ENCODE measurements around the gene SIRT7. TPM values are rescaled to one million over a fixed set of nuclear protein-coding genes. Genes with fewer than 3 reads are reported as not detected.
A peak's percentile ranks its signal among the peaks of the same experiment; 100 is the strongest.

SIRT7 gene
- polyA plus RNA-seq, 1 of the 3 experiments (the other 2 are of a cell fraction), result 32.6 TPM

- Histone ChIP-seq H3K27ac (ENCODE audit: low read depth in 2 of 2, low read length in 1 of 2) (peak overlapping the region; percentile 72 to 85), H3K4me2 (peak overlapping the region; percentile 87), H3K79me2 (ENCODE audit: insufficient read depth) (peaks cover 50% of the 10 kb centered on the region), H3K9ac (peak overlapping the region; percentile 91), H3K9me2 (no peaks in the 10 kb centered on the region), H3K4me3 (ENCODE audit: low read depth in 2 of 2, low read length in 1 of 2) (peak overlapping the region; percentile 92), H4K20me1 (ENCODE audit: insufficient read depth) (peaks cover 38% of the 10 kb centered on the region), H3K9me3 (no peaks in the 10 kb centered on the region), H3K36me3 (replicated peaks in 1 of 2; ENCODE audit: control insufficient read depth in 1 of 2, insufficient read depth in 2 of 2, low read length in 1 of 2) (peaks cover 1 to 6% of the 10 kb centered on the region in 2 experiments), H3K27me3 (ENCODE audit: insufficient read depth) (no peaks in the 10 kb centered on the region), H3F3A (replicated peaks; ENCODE audit: insufficient read depth) (peaks cover 16% of the 10 kb centered on the region), H3K4me1 (ENCODE audit: control insufficient read depth in 1 of 2, insufficient read depth in 2 of 2, low read depth in 1 of 2, low read length in 1 of 2) (peaks cover 20 to 31% of the 10 kb centered on the region in 2 experiments; a peak in 2 of 4 replicates), H2AFZ (ENCODE audit: low read depth) (no peak overlapping the region)
- no peak for TF ChIP-seq EZH2phosphoT487 (IDR thresholded peaks at IDR 0.05; ENCODE audit: borderline replicate concordance, low read depth)
- no peak for TF ChIP-seq REST (IDR thresholded peaks at IDR 0.05; ENCODE audit: low read depth, low read length)
- TF ChIP-seq FOSL2 (IDR thresholded peaks at IDR 0.05; ENCODE audit: borderline replicate concordance, low read depth), result no peak
- no peak for TF ChIP-seq IRF3 (IDR thresholded peaks at IDR 0.05; ENCODE audit: low read depth, low read length)
- WGBS (ENCODE audit: low lambda C conversion rate), result 4% methylated on average over 44 of the region's 78 CpGs
- ChIA-PET POLR2A (interaction anchor here (0.8 to 5.0 kb wide), 8 partner anchors 10 to 111 kb away, joined by 3 to 34 read pairs (median 4); partner anchors contain the start of genes ALYREF, ANAPC11, DCXR and NPB), CTCF (interaction anchor here (0.7 to 11.7 kb wide), 22 partner anchors 10 to 110 kb away, joined by 3 to 107 read pairs (median 6); partner anchors contain the start of genes ALYREF, ANAPC11, ARHGDIA and ASPSCR1)
- no peak for DNase-seq
These were observed 9.2 kb upstream of the SIRT7 start for GRCh38 chr17:81927152-81927652.

DNA sequence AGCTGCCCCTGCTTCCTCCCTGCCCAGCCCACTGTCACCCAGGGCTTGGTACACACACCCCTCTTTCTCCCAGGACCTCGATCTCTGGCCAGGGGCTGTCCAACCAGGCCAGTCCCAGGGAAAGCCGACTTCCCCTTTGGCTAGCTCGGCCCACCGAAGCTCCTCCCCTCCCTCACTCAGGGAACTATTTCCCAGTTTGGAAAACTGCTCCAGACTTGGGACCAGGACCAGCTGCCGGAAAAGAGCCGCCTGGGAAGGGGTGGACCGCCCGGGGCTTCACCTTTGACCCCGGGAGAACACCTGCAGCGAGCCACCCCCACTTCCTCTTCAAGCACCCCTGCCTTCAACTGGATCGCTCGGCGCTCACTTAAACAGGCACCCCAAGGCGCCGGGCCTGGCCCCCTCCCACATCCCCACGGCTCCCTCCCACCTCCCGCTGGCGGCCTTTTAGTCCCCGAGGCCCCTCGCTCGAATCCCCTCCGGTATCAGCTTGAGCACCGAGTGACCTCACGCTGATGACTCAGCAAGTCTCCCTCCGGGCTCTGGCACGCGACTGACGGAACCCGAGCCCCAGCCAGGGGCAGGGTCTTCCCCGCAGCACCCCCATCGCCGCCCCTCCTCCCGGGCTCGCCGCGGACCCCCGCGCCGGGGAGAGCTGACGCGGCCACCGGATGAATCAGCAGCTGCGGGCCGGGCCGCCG is 8.6 kb upstream of the SIRT7 start:
- Histone ChIP-seq H3K27ac (ENCODE audit: low read depth in 2 of 2, low read length in 1 of 2) (peak overlapping the region; percentile 72 to 85), H3K9me2 (no peaks in the 10 kb centered on the region), H3K9me3 (no peaks in the 10 kb centered on the region), H3K9ac (peak overlapping the region; percentile 91), H3K27me3 (ENCODE audit: insufficient read depth) (no peaks in the 10 kb centered on the region), H3K4me1 (ENCODE audit: control insufficient read depth in 1 of 2, insufficient read depth in 2 of 2, low read depth in 1 of 2, low read length in 1 of 2) (peaks cover 20 to 31% of the 10 kb centered on the region in 2 experiments; a peak in 2 of 4 replicates), H3K4me2 (peak overlapping the region; percentile 87), H4K20me1 (ENCODE audit: insufficient read depth) (peaks cover 43% of the 10 kb centered on the region), H3F3A (replicated peaks; ENCODE audit: insufficient read depth) (peaks cover 13% of the 10 kb centered on the region), H2AFZ (ENCODE audit: low read depth) (no peak overlapping the region), H3K36me3 (replicated peaks in 1 of 2; ENCODE audit: control insufficient read depth in 1 of 2, insufficient read depth in 2 of 2, low read length in 1 of 2) (peaks cover 3 to 12% of the 10 kb centered on the region in 2 experiments), H3K4me3 (ENCODE audit: low read depth in 2 of 2, low read length in 1 of 2) (peak overlapping the region; percentile 70 to 92), H3K79me2 (ENCODE audit: insufficient read depth) (peaks cover 55% of the 10 kb centered on the region)
- ChIA-PET POLR2A (interaction anchor here (0.6 to 5.0 kb wide), 10 partner anchors 9 to 1429 kb away, joined by 3 to 34 read pairs (median 4); partner anchors contain the start of genes ALYREF, ANAPC11, FASN and NPB), CTCF (interaction anchor here (1.1 to 11.7 kb wide), 10 partner anchors 10 to 104 kb away, joined by 3 to 107 read pairs (median 22); partner anchors contain the start of genes ALYREF, ANAPC11, ARHGDIA and ASPSCR1)
- WGBS (ENCODE audit: low lambda C conversion rate), result 2% methylated on average over 43 of the region's 46 CpGs
- DNase-seq, result peak; percentile 85
- TF ChIP-seq GABPA (IDR thresholded peaks at IDR 0.05; ENCODE audit: low read depth), result 0 out of 2 replicates have a peak, but pooled peaks have one; percentile 17
- TF ChIP-seq, protein P1, sequence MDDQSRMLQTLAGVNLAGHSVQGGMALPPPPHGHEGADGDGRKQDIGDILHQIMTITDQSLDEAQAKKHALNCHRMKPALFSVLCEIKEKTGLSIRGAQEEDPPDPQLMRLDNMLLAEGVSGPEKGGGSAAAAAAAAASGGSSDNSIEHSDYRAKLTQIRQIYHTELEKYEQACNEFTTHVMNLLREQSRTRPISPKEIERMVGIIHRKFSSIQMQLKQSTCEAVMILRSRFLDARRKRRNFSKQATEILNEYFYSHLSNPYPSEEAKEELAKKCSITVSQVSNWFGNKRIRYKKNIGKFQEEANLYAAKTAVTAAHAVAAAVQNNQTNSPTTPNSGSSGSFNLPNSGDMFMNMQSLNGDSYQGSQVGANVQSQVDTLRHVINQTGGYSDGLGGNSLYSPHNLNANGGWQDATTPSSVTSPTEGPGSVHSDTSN (IDR thresholded peaks at IDR 0.05), result no peak
- TF ChIP-seq MEF2A (IDR thresholded peaks at IDR 0.05; ENCODE audit: borderline replicate concordance, low read depth), result no peak
- TF ChIP-seq, protein P2, sequence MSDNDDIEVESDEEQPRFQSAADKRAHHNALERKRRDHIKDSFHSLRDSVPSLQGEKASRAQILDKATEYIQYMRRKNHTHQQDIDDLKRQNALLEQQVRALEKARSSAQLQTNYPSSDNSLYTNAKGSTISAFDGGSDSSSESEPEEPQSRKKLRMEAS (IDR thresholded peaks at IDR 0.05; ENCODE audit: low read depth), result peak; percentile 68; the same call in 1 of the 2 replicates
- TF ChIP-seq MXI1 (IDR thresholded peaks at IDR 0.05; ENCODE audit: low read depth, low read length), result peak; percentile 53; the same call in 1 of the 2 replicates
- no peak for TF ChIP-seq FOXM1 (IDR thresholded peaks at IDR 0.05; ENCODE audit: low read depth)
- TF ChIP-seq SMC3 (IDR thresholded peaks at IDR 0.05; ENCODE audit: low read depth, low read length), result no peak
- TF ChIP-seq CTCF (IDR thresholded peaks at IDR 0.05), result no peak
- no peak for TF ChIP-seq TCF12 (IDR thresholded peaks at IDR 0.05)
- TF ChIP-seq NRF1 (IDR thresholded peaks at IDR 0.05; ENCODE audit: low read depth, low read length), result no peak
- TF ChIP-seq POLR2AphosphoS5 (IDR thresholded peaks at IDR 0.05; ENCODE audit: low read depth, low read length), result peak; percentile 58; the same call in 1 of the 2 replicates
- no peak for TF ChIP-seq RXRA (IDR thresholded peaks at IDR 0.05; ENCODE audit: borderline replicate concordance, low read depth)
- TF ChIP-seq YY1 (IDR thresholded peaks at IDR 0.05; ENCODE audit: low read depth), result no peak
